ENCODE measurements around the gene PAF1. TPM values are rescaled to one million over a fixed set of nuclear protein-coding genes. Genes with fewer than 3 reads are reported as not detected.

PAF1 gene
- total RNA-seq, 2 donors from 2014 or later, result 31.9 to 41.6 TPM

DNA sequence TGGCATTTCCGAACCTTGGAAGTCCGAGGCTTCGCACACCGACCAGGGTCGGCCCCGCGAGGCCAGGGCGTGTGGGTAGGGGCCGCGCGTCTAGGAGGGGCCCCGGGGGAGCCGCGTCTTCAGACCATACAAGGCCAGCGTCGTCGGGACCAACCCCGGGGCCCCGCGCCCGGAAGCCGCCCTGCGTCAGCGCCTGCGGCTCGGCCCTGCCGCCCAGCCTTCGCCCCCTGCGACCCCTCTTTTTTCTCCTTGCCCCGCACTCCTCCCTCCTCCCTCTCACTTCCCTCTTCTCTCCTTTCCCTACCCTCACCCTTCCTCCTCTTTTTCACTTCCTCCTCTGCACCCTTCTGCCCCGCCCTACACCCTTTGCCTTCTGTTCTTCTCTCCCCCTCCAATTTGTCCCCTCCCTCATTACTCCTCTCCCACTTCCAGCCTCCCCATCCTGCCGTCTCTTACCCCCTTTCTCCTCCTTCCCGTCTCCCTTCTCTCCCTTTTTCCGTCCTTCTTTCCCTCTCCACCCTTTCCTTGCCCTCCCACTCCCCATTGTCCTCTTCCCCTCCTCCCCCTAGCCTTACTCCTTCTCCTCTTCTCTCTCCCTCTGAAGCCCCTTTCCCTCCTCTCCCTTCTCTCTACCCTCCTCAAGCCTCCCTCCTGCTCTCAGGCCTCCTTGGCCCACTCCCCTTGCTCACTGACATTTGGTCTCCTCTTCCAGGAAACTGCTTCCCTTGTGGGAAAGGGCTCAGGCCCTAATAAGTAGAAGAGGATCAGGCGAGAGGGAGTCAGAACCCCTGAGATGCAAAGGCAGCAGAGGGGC, 19.3 kb upstream of the PAF1 start:
- H3K36me3 ChIP-seq, result peaks cover 10% of the 10 kb centered on the region
- peak overlapping the region; percentile 100 for H3K27ac ChIP-seq
- H3K9me3 ChIP-seq, result no peaks in the 10 kb centered on the region
- H3K4me1 ChIP-seq, result peaks cover 13% of the 10 kb centered on the region
- TF ChIP-seq, protein P1, sequence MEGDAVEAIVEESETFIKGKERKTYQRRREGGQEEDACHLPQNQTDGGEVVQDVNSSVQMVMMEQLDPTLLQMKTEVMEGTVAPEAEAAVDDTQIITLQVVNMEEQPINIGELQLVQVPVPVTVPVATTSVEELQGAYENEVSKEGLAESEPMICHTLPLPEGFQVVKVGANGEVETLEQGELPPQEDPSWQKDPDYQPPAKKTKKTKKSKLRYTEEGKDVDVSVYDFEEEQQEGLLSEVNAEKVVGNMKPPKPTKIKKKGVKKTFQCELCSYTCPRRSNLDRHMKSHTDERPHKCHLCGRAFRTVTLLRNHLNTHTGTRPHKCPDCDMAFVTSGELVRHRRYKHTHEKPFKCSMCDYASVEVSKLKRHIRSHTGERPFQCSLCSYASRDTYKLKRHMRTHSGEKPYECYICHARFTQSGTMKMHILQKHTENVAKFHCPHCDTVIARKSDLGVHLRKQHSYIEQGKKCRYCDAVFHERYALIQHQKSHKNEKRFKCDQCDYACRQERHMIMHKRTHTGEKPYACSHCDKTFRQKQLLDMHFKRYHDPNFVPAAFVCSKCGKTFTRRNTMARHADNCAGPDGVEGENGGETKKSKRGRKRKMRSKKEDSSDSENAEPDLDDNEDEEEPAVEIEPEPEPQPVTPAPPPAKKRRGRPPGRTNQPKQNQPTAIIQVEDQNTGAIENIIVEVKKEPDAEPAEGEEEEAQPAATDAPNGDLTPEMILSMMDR (IDR thresholded peaks at IDR 0.05), result no peak
- intact Hi-C loops (cut with DNase I), result no loop called here
- DNase-seq, result peak; percentile 76
- peak overlapping the region; percentile 96 for H3K4me3 ChIP-seq
- H3K27me3 ChIP-seq, result peaks cover 15% of the 10 kb centered on the region
- peak overlapping the region; percentile 88 to 98 for H3K9ac ChIP-seq (ENCODE audit: low read depth in 2 of 2, low read length in 2 of 2)

DNA sequence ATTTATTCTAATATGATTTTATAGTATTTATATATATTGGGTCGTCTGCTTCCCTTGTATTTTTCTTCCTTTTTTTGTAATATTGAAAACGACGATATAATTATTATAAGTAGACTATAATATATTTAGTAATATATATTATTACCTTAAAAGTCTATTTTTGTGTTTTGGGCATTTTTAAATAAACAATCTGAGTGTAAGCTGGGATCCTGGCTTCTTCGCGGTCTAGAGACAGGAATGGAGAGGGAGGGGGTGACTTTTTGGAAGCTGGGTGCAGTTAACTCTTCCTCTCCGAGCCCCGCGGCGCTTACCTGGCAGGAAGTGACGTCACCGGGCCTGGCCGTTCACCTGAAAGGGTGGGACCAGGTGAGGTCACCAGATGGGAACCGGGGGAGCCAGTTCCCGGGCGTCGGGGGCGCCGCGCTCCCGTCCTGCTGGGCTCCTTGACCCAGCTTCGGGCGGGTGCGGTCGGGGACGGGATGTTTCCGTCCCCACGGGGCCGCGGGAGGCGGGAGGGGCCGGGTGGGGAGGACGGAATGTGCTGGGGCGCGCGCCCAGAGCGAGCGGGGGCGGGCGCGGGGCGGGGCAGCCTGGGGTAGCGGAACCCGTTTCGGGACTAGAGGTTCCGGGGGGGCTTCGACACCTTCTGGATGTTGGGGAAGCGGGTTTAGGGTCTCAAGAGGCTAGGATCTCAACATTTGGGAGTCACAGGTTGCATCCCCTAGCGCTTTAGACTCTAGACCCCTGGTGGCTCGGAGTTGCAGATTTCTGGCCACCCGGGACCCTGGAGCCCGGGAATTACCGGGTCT, 18.5 kb upstream of the PAF1 start:
- H3K9ac ChIP-seq (ENCODE audit: low read depth in 2 of 2, low read length in 2 of 2), result peak overlapping the region; percentile 98 to 100
- DNase-seq, result peak; percentile 97
- H3K27me3 ChIP-seq, result peaks cover 15% of the 10 kb centered on the region
- peaks cover 10% of the 10 kb centered on the region for H3K36me3 ChIP-seq
- H3K9me3 ChIP-seq, result no peaks in the 10 kb centered on the region
- H3K4me1 ChIP-seq, result peaks cover 13% of the 10 kb centered on the region
- intact Hi-C loops (cut with DNase I), result no loop called here
- H3K4me3 ChIP-seq, result peak overlapping the region; percentile 96
- peak overlapping the region; percentile 100 for H3K27ac ChIP-seq
- TF ChIP-seq, protein P1 (IDR thresholded peaks at IDR 0.05), result no peak

DNA sequence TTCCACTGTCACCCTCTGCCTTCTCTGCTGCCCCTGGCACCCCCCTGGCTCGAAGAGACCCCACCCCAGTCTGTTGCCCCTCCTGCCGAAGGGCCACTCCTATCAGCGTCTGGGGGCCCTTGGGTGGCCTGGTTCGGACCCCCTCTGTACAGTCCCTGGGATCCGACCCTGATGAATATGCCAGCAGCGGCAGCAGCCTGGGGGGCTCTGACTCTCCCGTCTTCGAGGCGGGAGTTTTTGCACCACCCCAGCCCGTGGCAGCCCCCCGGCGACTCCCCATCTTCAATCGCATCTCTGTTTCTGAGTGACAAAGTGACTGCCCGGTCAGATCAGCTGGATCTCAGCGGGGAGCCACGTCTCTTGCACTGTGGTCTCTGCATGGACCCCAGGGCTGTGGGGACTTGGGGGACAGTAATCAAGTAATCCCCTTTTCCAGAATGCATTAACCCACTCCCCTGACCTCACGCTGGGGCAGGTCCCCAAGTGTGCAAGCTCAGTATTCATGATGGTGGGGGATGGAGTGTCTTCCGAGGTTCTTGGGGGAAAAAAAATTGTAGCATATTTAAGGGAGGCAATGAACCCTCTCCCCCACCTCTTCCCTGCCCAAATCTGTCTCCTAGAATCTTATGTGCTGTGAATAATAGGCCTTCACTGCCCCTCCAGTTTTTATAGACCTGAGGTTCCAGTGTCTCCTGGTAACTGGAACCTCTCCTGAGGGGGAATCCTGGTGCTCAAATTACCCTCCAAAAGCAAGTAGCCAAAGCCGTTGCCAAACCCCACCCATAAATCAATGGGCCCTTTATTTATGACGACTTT, 17.7 kb upstream of the PAF1 start:
- Histone ChIP-seq H3K9me3 (no peaks in the 10 kb centered on the region), H3K27me3 (peaks cover 10% of the 10 kb centered on the region), H3K27ac (peak overlapping the region; percentile 100), H3K4me3 (peak overlapping the region; percentile 96), H3K4me1 (peaks cover 13% of the 10 kb centered on the region), H3K36me3 (peaks cover 10% of the 10 kb centered on the region), H3K9ac (ENCODE audit: low read depth in 2 of 2, low read length in 2 of 2) (peak overlapping the region; percentile 98 to 100)
- DNase-seq, result peak; percentile 57
- TF ChIP-seq, protein P1 (IDR thresholded peaks at IDR 0.05), result no peak
- intact Hi-C loops (cut with DNase I), result no loop called here

DNA sequence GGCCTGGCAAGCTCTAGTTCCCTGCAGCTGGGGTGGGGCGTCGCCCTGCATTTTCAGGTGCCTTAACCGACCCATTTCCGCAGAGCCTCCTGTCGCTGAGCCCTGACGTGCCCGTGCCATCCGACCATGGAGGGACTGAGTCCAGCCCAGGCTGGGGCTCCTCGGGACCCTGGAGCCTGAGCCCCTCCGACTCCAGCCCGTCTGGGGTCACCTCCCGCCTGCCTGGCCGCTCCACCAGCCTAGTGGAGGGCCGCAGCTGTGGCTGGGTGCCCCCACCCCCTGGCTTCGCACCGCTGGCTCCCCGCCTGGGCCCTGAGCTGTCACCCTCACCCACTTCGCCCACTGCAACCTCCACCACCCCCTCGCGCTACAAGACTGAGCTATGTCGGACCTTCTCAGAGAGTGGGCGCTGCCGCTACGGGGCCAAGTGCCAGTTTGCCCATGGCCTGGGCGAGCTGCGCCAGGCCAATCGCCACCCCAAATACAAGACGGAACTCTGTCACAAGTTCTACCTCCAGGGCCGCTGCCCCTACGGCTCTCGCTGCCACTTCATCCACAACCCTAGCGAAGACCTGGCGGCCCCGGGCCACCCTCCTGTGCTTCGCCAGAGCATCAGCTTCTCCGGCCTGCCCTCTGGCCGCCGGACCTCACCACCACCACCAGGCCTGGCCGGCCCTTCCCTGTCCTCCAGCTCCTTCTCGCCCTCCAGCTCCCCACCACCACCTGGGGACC, 16.9 kb upstream of the PAF1 start:
- intact Hi-C loops (cut with DNase I), result no loop called here
- Histone ChIP-seq H3K9ac (ENCODE audit: low read depth in 2 of 2, low read length in 2 of 2) (peak overlapping the region; percentile 98 to 100), H3K4me1 (peaks cover 13% of the 10 kb centered on the region), H3K4me3 (peak overlapping the region; percentile 96), H3K27me3 (peaks cover 2% of the 10 kb centered on the region), H3K9me3 (no peaks in the 10 kb centered on the region), H3K27ac (peak overlapping the region; percentile 100), H3K36me3 (peaks cover 10% of the 10 kb centered on the region)
- peak; percentile 54 for DNase-seq
- TF ChIP-seq, protein P1 (IDR thresholded peaks at IDR 0.05), result no peak
